ENCODE data around the gene TAOK1. TPM values are rescaled to one million over a fixed set of nuclear protein-coding genes. Genes with fewer than 3 reads are reported as not detected.

Gene TAOK1
- total RNA-seq, 1 donor from 2014 or later: 100 TPM

DNA sequence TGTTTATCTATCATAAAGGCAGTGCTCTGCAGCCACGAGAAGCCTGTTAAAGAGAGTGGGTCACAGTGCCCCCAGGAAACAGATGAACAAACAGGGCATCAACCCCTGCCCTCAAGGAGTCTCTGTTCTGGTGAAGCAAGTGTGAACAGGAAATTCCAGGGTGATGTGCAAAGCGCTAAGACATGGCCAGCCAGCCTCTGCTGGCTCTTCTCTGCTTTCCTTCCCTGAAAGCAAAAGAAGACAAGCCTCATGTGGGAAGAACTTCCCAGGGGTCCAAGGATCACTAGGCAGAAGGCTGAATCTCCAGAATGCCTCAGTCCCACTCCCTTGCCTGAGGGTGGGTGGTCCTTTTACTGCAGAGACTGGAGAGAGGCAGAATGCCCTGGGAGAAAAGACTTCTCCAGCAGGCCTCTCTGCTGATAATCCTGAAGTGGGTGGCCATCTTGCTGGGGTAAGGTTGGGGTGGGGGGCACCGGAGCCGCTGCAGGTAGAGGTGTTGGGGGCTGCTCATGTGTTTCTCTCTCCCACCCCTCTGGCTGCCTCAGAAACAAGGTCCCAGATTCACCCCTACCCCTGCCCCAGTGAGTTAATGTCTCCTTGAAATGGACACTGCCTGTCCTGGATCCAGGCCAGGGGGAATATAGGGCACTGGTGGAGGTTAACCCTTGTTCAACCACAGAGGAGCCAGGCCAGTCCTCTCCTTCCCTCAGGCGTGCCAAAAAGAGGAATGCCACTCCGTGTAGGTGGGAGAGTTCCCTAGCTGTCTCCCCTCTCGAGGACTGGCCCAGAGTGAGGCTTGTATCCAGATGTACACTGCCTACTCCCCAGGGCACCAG, 205.2 kb downstream of the TAOK1 start:
- H3K4me3 ChIP-seq (ENCODE audit: insufficient read depth, low read depth, low read length): no peak overlapping the region
- H4K20me1 ChIP-seq (ENCODE audit: insufficient read depth, low read length): peaks cover 49% of the 10 kb centered on the region
- no peak overlapping the region for H3K4me2 ChIP-seq (ENCODE audit: low read length)
- Mint-ChIP-seq H3K4me1 (ENCODE audit: low read depth, unreplicated experiment) (peaks cover 8% of the 10 kb centered on the region), H3K4me3 (ENCODE audit: unreplicated experiment) (peak overlapping the region; percentile 84), H3K27ac (ENCODE audit: unreplicated experiment) (no peak overlapping the region), H3K9me3 (ENCODE audit: unreplicated experiment) (no peaks in the 10 kb centered on the region), H3K36me3 (ENCODE audit: low read depth, unreplicated experiment) (no peaks in the 10 kb centered on the region), H3K27me3 (ENCODE audit: low read depth, unreplicated experiment) (no peaks in the 10 kb centered on the region)
- peaks cover 37% of the 10 kb centered on the region for H3K4me1 ChIP-seq (ENCODE audit: insufficient read depth, low read length)
- DNase-seq (ENCODE audit: low read depth) (no peak), FAIRE-seq (no peak)
- no peak overlapping the region for H2AFZ ChIP-seq (ENCODE audit: low read depth, low read length)
- no peak for TF ChIP-seq EZH2 (IDR thresholded peaks at IDR 0.05; ENCODE audit: insufficient read depth, low read length)
- TF ChIP-seq CTCF (IDR thresholded peaks at IDR 0.05; ENCODE audit: insufficient read depth, low read depth, low read length): no peak
- H3K36me3 ChIP-seq (ENCODE audit: insufficient read depth, low read length): no peaks in the 10 kb centered on the region
- peaks cover 6% of the 10 kb centered on the region for H3K79me2 ChIP-seq (ENCODE audit: insufficient read depth, low read length)
- H3K27ac ChIP-seq (ENCODE audit: low read depth, low read length): no peak overlapping the region
- no peak overlapping the region for H3K9ac ChIP-seq (ENCODE audit: low read length)
- H3K27me3 ChIP-seq (ENCODE audit: insufficient read depth, low read length): peaks cover 12% of the 10 kb centered on the region
- no peaks in the 10 kb centered on the region for H3K9me3 ChIP-seq (ENCODE audit: insufficient read depth, low read depth, low read length)

GRCh38 chr17:29595943-29596774, 206.0 kb downstream of the TAOK1 start:
- H3K4me3 Mint-ChIP-seq (ENCODE audit: unreplicated experiment): no peak overlapping the region
- no peak overlapping the region for H3K4me3 ChIP-seq (ENCODE audit: insufficient read depth, low read depth, low read length)
- no peak for DNase-seq (ENCODE audit: low read depth)

More at GRCh38 chr17:29595943-29596774, 206.0 kb downstream of the TAOK1 start:
- Mint-ChIP-seq H3K9me3 (ENCODE audit: unreplicated experiment) (no peaks in the 10 kb centered on the region), H3K36me3 (ENCODE audit: low read depth, unreplicated experiment) (no peaks in the 10 kb centered on the region), H3K4me1 (ENCODE audit: low read depth, unreplicated experiment) (peaks cover 8% of the 10 kb centered on the region), H3K27ac (ENCODE audit: unreplicated experiment) (no peak overlapping the region), H3K27me3 (ENCODE audit: low read depth, unreplicated experiment) (no peaks in the 10 kb centered on the region)
- no peak for FAIRE-seq
- TF ChIP-seq CTCF (IDR thresholded peaks at IDR 0.05; ENCODE audit: insufficient read depth, low read depth, low read length): no peak
- TF ChIP-seq EZH2 (IDR thresholded peaks at IDR 0.05; ENCODE audit: insufficient read depth, low read length): no peak
- peaks cover 29% of the 10 kb centered on the region for H3K4me1 ChIP-seq (ENCODE audit: insufficient read depth, low read length)
- H3K36me3 ChIP-seq (ENCODE audit: insufficient read depth, low read length): no peaks in the 10 kb centered on the region
- no peak overlapping the region for H3K9ac ChIP-seq (ENCODE audit: low read length)
- H3K79me2 ChIP-seq (ENCODE audit: insufficient read depth, low read length): peaks cover 6% of the 10 kb centered on the region
- peaks cover 53% of the 10 kb centered on the region for H4K20me1 ChIP-seq (ENCODE audit: insufficient read depth, low read length)
- H2AFZ ChIP-seq (ENCODE audit: low read depth, low read length): no peak overlapping the region
- no peak overlapping the region for H3K27ac ChIP-seq (ENCODE audit: low read depth, low read length)
- no peaks in the 10 kb centered on the region for H3K9me3 ChIP-seq (ENCODE audit: insufficient read depth, low read depth, low read length)
- H3K4me2 ChIP-seq (ENCODE audit: low read length): no peak overlapping the region
- H3K27me3 ChIP-seq (ENCODE audit: insufficient read depth, low read length): peaks cover 12% of the 10 kb centered on the region

Data from astrocyte (in vitro differentiated cells and primary cell).